Subcutaneous abdominal adipose tissue (tissue), 5 donors: ENCODE measurements around the gene TYROBP.
A peak's percentile ranks its signal among the peaks of the same experiment; 100 is the strongest.
"Not testable (repeated sequence)": the region's sequence is repeated elsewhere in the genome, so short reads cannot be mapped to it uniquely, and the experiment has no call there.

Source experiments
- H3K27ac ChIP-seq: one replicate; pipeline ENCODE4 v1.7.0; 2013; ENCODE audit warnings: low read depth, mild to moderate bottlenecking, inconsistent platforms, low read length, moderate library complexity
- H3K27me3 ChIP-seq, 5 donors: one replicate each; pipeline ENCODE4 v1.7.0; 2013; ENCODE audit warnings: low read length in 5 of 5, inconsistent platforms in 1 of 5; ENCODE audit not compliant: control insufficient read depth in 5 of 5, insufficient read depth in 4 of 5
- H3K36me3 ChIP-seq, 5 donors: one replicate each; pipeline ENCODE4 v1.7.0; 2013; ENCODE audit warnings: low read length in 5 of 5; ENCODE audit not compliant: control insufficient read depth in 5 of 5, insufficient read depth in 5 of 5
- H3K4me1 ChIP-seq, 5 donors: one replicate each; pipeline ENCODE4 v1.7.0; 2013; ENCODE audit warnings: low read length in 5 of 5, mild to moderate bottlenecking in 3 of 5, moderate library complexity in 1 of 5; ENCODE audit not compliant: control insufficient read depth in 5 of 5, insufficient read depth in 5 of 5
- H3K4me3 ChIP-seq, 5 donors: one replicate each; pipeline ENCODE4 v1.7.0; 2013; ENCODE audit warnings: low read length in 5 of 5, low read depth in 1 of 5
- H3K9ac ChIP-seq, 5 donors: one replicate each; pipeline ENCODE4 v1.7.0; 2013; ENCODE audit warnings: low read length in 5 of 5, mild to moderate bottlenecking in 4 of 5, moderate library complexity in 3 of 5
- H3K9me3 ChIP-seq, 5 donors: one replicate each; pipeline ENCODE4 v1.7.0; 2013; ENCODE audit warnings: low read length in 5 of 5; ENCODE audit not compliant: control insufficient read depth in 5 of 5
- donor health status: healthy.
- donor health status: healthy.
- donor health status: healthy.
- donor health status: healthy.
- donor health status: healthy.

The TYROBP gene

GRCh38 chr19:35908010-35908441 is at the start of gene TYROBP:
Gene TYROBP (minus strand): TSS chr19:35908295. CDS start chr19:35908228, 67 bp downstream.
- H3K4me3 ChIP-seq = peak within 1 kb of the TSS; percentile 55 to 69 (median 61)
- peak within 1 kb of the TSS; percentile 50 for H3K27ac ChIP-seq
- H3K36me3 ChIP-seq = peaks cover 0 to 4% (median 0%) of the 10 kb centered on the region in 5 donors
- H3K9me3 ChIP-seq = no peaks in the 10 kb centered on the region
- no peaks in the 10 kb centered on the region for H3K27me3 ChIP-seq
- H3K9ac ChIP-seq = peak within 1 kb of the TSS in 4 of 5 donors; percentile 15 to 75 (median 70)
- H3K4me1 ChIP-seq = peaks cover 0 to 31% (median 24%) of the 10 kb centered on the region in 5 donors

GRCh38 chr19:35957411-35957810 is 49.3 kb upstream of the TYROBP start:
- Histone ChIP-seq H3K4me1 (peaks cover 0 to 26% (median 12%) of the 10 kb centered on the region in 5 donors), H3K27me3 (peaks cover 7 to 33% (median 28%) of the 10 kb centered on the region in 5 donors)
- not testable (repeated sequence) for H3K4me3 ChIP-seq, H3K9me3 ChIP-seq, H3K27ac ChIP-seq, H3K9ac ChIP-seq, H3K36me3 ChIP-seq

GRCh38 chr19:35955881-35956634 is 48.0 kb upstream of the TYROBP start:
- H3K4me1 ChIP-seq = peaks cover 0 to 26% (median 12%) of the 10 kb centered on the region in 5 donors
- no peak overlapping the region for H3K27ac ChIP-seq
- H3K36me3 ChIP-seq = no peaks in the 10 kb centered on the region
- H3K4me3 ChIP-seq = no peak overlapping the region
- H3K9ac ChIP-seq = no peak overlapping the region
- H3K27me3 ChIP-seq = peaks cover 7 to 31% (median 28%) of the 10 kb centered on the region in 5 donors
- peaks cover 0 to 6% (median 0%) of the 10 kb centered on the region in 5 donors for H3K9me3 ChIP-seq

- Histone ChIP-seq H3K27me3 (peaks cover 0 to 3% (median 2%) of the 10 kb centered on the region in 5 donors), H3K36me3 (peaks cover 0 to 13% (median 6%) of the 10 kb centered on the region in 5 donors), H3K4me3 (no peak overlapping the region), H3K9me3 (no peaks in the 10 kb centered on the region), H3K9ac (no peak overlapping the region), H3K27ac (no peak overlapping the region), H3K4me1 (peaks cover 0 to 15% (median 2%) of the 10 kb centered on the region in 5 donors)
These were observed 41.0 kb upstream of the TYROBP start for GRCh38 chr19:35949131-35949530.

GRCh38 chr19:35946203-35946602 is 38.1 kb upstream of the TYROBP start:
- Histone ChIP-seq H3K27ac (no peak overlapping the region), H3K9ac (no peak overlapping the region), H3K4me1 (peaks cover 0 to 20% (median 0%) of the 10 kb centered on the region in 5 donors), H3K36me3 (peaks cover 0 to 20% (median 9%) of the 10 kb centered on the region in 5 donors), H3K4me3 (no peak overlapping the region), H3K27me3 (no peaks in the 10 kb centered on the region), H3K9me3 (no peaks in the 10 kb centered on the region)

- no peak overlapping the region for H3K27ac ChIP-seq
- peaks cover 0 to 28% (median 4%) of the 10 kb centered on the region in 5 donors for H3K4me1 ChIP-seq
- no peaks in the 10 kb centered on the region for H3K27me3 ChIP-seq
- peaks cover 0 to 23% (median 14%) of the 10 kb centered on the region in 5 donors for H3K36me3 ChIP-seq
- no peak overlapping the region for H3K4me3 ChIP-seq
- no peaks in the 10 kb centered on the region for H3K9me3 ChIP-seq
- no peak overlapping the region for H3K9ac ChIP-seq
These were observed 37.2 kb upstream of the TYROBP start for GRCh38 chr19:35945121-35945790.

GRCh38 chr19:35944556-35944955 is 36.5 kb upstream of the TYROBP start:
- Histone ChIP-seq H3K4me1 (peaks cover 0 to 35% (median 6%) of the 10 kb centered on the region in 5 donors), H3K9ac (no peak overlapping the region), H3K36me3 (peaks cover 0 to 30% (median 20%) of the 10 kb centered on the region in 5 donors), H3K4me3 (no peak overlapping the region), H3K9me3 (no peaks in the 10 kb centered on the region), H3K27ac (no peak overlapping the region), H3K27me3 (no peaks in the 10 kb centered on the region)

GRCh38 chr19:35943321-35944301 is 35.5 kb upstream of the TYROBP start:
- Histone ChIP-seq H3K27me3 (no peaks in the 10 kb centered on the region), H3K27ac (no peak overlapping the region), H3K9me3 (no peaks in the 10 kb centered on the region), H3K36me3 (peaks cover 0 to 38% (median 24%) of the 10 kb centered on the region in 5 donors), H3K4me1 (peaks cover 0 to 43% (median 8%) of the 10 kb centered on the region in 5 donors), H3K9ac (peak overlapping the region in 1 of 5 donors; percentile 37), H3K4me3 (no peak overlapping the region)

GRCh38 chr19:35942235-35942634 is 34.1 kb upstream of the TYROBP start:
- no peak overlapping the region for H3K4me3 ChIP-seq
- H3K27me3 ChIP-seq = no peaks in the 10 kb centered on the region
- no peak overlapping the region for H3K9ac ChIP-seq
- H3K9me3 ChIP-seq = no peaks in the 10 kb centered on the region
- peaks cover 0 to 38% (median 24%) of the 10 kb centered on the region in 5 donors for H3K36me3 ChIP-seq
- H3K4me1 ChIP-seq = peaks cover 2 to 56% (median 21%) of the 10 kb centered on the region in 5 donors
- no peak overlapping the region for H3K27ac ChIP-seq
